D721Med (cell line): ENCODE measurements around the gene ENOX1.

Experiments used
- DNase-seq: peaks from one replicate; pipeline ENCODE4 v3.0.0; 2011; ENCODE audit warnings: low spot score; ENCODE audit not compliant: insufficient read length
- FAIRE-seq: peaks from 2 replicates; lab custom pipeline; 2011; peaks lifted over from hg19 to GRCh38; lab: Jason Lieb, UNC
- TF ChIP-seq, protein P1 (sequence below): IDR thresholded peaks from 2 replicates; pipeline ENCODE4 v1.5.1; 2012; ENCODE audit warnings: mild to moderate bottlenecking, control low read depth; ENCODE audit not compliant: insufficient read depth; ENCODE audit errors: missing control alignments

ENOX1 gene

DNA sequence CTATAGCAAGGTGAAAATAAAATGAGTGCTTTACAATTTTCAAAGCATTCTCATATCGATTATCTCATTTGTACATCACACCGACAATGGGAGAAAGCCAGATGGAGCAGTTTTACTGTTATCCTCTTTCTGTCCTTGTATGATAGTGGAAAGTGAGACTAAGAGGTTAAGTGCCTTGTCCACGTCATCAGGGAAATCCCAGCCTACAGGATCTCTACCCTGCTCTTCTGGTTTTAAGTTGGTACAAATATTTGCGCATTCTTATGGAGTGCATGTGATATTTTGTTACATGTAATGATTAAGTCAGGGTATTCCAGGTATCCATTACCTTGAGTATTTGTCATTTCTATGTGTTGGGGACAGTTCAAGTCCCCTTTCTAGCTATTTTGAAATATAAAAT lies 12.4 kb upstream of the ENOX1 start:
- TF ChIP-seq, protein P1, sequence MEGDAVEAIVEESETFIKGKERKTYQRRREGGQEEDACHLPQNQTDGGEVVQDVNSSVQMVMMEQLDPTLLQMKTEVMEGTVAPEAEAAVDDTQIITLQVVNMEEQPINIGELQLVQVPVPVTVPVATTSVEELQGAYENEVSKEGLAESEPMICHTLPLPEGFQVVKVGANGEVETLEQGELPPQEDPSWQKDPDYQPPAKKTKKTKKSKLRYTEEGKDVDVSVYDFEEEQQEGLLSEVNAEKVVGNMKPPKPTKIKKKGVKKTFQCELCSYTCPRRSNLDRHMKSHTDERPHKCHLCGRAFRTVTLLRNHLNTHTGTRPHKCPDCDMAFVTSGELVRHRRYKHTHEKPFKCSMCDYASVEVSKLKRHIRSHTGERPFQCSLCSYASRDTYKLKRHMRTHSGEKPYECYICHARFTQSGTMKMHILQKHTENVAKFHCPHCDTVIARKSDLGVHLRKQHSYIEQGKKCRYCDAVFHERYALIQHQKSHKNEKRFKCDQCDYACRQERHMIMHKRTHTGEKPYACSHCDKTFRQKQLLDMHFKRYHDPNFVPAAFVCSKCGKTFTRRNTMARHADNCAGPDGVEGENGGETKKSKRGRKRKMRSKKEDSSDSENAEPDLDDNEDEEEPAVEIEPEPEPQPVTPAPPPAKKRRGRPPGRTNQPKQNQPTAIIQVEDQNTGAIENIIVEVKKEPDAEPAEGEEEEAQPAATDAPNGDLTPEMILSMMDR, result no peak
- FAIRE-seq (no peak), DNase-seq (no peak)

- FAIRE-seq, result no peak
- DNase-seq, result no peak
- TF ChIP-seq, protein P1, result no peak
Observed at GRCh38 chr13:43797869-43798268, 11.1 kb upstream of the ENOX1 start.

DNA sequence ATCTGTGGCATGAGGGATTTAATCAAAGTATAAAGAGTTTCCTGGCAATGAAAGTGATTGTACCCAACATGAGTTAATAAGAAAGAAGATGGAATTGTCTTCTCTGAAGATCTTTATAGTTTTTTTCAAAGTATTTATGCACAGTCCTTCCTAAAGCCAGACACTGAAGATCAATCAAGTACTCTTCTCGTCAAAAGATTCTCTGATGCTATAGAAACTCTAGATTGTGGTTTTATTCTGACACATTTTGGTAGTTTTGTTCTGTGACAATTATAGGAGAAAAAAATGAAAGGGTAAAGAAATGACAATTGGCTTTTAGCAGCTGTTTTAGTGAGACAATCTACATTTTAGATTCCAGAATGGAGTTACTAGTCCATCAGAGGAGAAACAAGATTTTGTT lies 10.4 kb upstream of the ENOX1 start:
- TF ChIP-seq, protein P1, result no peak
- no peak for DNase-seq
- FAIRE-seq, result no peak

DNA sequence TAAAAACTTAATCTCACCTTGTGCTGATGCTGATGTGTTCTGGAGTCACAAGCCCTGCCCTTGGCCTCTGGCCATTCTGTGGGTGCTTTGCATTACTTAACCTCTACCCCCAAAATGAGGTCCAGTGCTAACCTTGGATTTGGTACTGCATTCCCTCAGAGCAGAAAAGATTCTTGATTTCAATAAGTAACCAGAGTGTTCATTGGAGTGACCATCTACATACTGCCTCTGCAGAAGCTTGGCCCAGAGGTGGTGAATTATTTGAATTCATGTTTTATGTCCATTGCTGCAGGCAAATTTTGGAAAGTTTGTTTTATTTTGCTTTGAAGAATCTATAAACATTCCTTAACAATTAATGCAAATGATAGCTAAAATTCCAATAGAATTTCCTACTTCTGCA lies 7.6 kb upstream of the ENOX1 start:
- FAIRE-seq (no peak), DNase-seq (no peak)
- TF ChIP-seq, protein P1, result no peak

DNA sequence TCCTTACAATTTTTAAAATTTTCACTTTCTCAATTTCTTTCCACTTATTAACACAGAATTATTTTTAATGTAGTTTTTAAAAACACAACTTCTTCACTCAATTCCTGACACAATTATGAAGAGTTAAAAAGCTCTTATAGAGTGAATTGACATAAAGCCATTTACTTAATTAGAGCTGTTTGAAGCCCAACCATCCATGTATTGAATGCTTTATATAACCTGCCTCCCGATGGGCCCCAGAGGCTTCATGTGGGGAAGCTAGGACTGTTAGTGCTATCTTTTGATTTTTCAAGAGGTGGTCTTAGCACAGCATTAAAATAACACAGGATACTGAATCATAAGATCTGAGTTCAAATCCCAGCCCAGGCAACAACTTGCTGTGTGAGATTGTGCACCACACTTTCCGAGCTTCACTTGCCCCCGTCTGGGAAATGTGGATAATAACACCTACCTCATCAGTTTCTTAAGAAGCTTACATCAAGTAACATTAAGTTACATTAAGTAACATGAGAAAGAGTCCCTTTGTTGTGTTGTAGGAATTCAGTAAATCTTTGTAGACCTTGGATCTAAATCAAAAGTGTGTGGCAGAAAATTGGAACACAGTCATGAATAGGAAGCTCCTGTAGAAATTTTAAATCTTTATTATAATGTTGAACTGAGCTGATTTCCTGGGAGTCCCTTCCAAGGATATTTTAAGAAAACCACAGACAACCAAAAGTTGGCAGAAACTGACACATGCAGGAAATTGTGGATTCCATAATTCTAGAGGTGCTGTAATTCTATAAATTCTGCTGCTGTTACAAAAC lies 5.5 kb upstream of the ENOX1 start:
- TF ChIP-seq, protein P1, result peak; percentile 2
- no peak for DNase-seq
- no peak for FAIRE-seq

DNA sequence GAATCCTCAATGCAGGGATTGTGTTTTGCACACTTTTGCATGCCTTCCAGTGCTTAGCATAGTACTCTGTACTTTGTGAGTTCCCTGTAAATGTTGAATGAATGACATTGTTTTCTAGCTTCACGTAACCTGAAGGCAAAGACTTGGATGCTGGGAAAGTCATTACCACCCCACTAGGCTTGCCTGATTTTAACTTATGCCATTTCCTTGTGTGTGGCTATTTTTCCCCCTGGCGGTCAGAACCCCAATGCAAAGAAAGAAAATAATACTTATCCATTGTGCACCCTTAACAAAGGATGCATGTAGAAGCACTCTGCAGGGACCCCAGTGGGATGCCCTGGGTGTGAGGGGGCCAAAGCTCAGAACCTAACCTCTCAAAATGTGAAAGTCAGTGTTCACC lies 1.2 kb upstream of the ENOX1 start:
- FAIRE-seq, result no peak
- DNase-seq, result no peak
- TF ChIP-seq, protein P1, result peak; percentile 35

- FAIRE-seq (no peak), DNase-seq (no peak)
- TF ChIP-seq, protein P1, result no peak
Observed at GRCh38 chr13:43787518-43787891, 733 bp upstream of the ENOX1 start.
